Smooth muscle cell (in vitro differentiated cells): ENCODE measurements around the gene SSH2. TPM values are rescaled to one million over a fixed set of nuclear protein-coding genes. Genes with fewer than 3 reads are reported as not detected.

ENCODE experiments used
- DNase-seq: peaks from one replicate; lab custom pipeline; 2025; ENCODE audit not compliant: unreplicated experiment; lab: John Stamatoyannopoulos, UW
- H2AFZ ChIP-seq: fragments of 200-600 bp; sonication (generic); 2 replicates; pipeline ENCODE4 v1.6.0; 2016; ENCODE audit warnings: antibody characterized with exemption, low read depth, mild to moderate bottlenecking
- H3F3A ChIP-seq: fragments of 200-600 bp; sonication (generic); 2 replicates; pipeline ENCODE4 v1.6.0; 2017; ENCODE audit warnings: antibody characterized with exemption, low read depth
- H3K27ac ChIP-seq: fragments of 200-600 bp; sonication (generic); 2 replicates; pipeline ENCODE4 v1.5.1; 2016; ENCODE audit warnings: low read depth, mild to moderate bottlenecking
- H3K27me3 ChIP-seq: fragments of 200-600 bp; sonication (generic); 2 replicates; pipeline ENCODE4 v1.6.1; 2016; ENCODE audit warnings: low read depth, mild to moderate bottlenecking
- H3K36me3 ChIP-seq: fragments of 200-600 bp; sonication (generic); 2 replicates; pipeline ENCODE4 v1.5.1; 2016; ENCODE audit warnings: low read depth
- H3K4me1 ChIP-seq: fragments of 200-600 bp; sonication (generic); 2 replicates; pipeline ENCODE4 v1.5.1; 2016; ENCODE audit warnings: low read depth
- H3K4me2 ChIP-seq: fragments of 200-600 bp; sonication (generic); 2 replicates; pipeline ENCODE4 v1.6.0; 2016; ENCODE audit warnings: mild to moderate bottlenecking
- H3K4me3 ChIP-seq: fragments of 200-600 bp; sonication (generic); 2 replicates; pipeline ENCODE4 v1.5.1; 2016; ENCODE audit warnings: mild to moderate bottlenecking
- H3K79me2 ChIP-seq: fragments of 200-600 bp; sonication (generic); 2 replicates; pipeline ENCODE4 v1.6.0; 2016; ENCODE audit warnings: low read depth, mild to moderate bottlenecking
- H3K9ac ChIP-seq: fragments of 200-600 bp; sonication (generic); 2 replicates; pipeline ENCODE4 v1.6.0; 2016; ENCODE audit warnings: low read depth
- H3K9me3 ChIP-seq: fragments of 200-600 bp; sonication (generic); replicated peaks from 2 replicates; pipeline ENCODE4 v1.5.1; 2016; ENCODE audit warnings: low read depth
- H4K20me1 ChIP-seq: fragments of 200-600 bp; sonication (generic); 2 replicates; pipeline ENCODE4 v1.6.0; 2016; ENCODE audit warnings: low read depth
- CTCF ChIP-seq: fragments of 200-600 bp; sonication (generic); IDR thresholded peaks from 2 replicates; pipeline ENCODE4 v1.5.1; 2017; ENCODE audit warnings: borderline replicate concordance, mild to moderate bottlenecking, antibody characterized with exemption; ENCODE audit not compliant: insufficient read depth, poor library complexity, severe bottlenecking
- WGBS: methylation state at CpG from one replicate; pipeline ENCODE4 v1.1.7; 2016; ENCODE audit warnings: low lambda C conversion rate; 5-methylcytosine and 5-hydroxymethylcytosine counted together
- polyA plus RNA-seq: library from polyadenylated mRNA; unstranded; fragments of >200 nt; fragmentation: Nextera tagmentation; extraction: Ambion mirVana; gene quantifications from 2 replicates; pipeline ENCODE4 v1.2.1, GENCODE V29; 2016
- total RNA-seq: library from RNA; depleted of rRNA; stranded (reverse); fragments of >200 nt; gene quantifications from 2 replicates; pipeline ENCODE4 v1.2.3, GENCODE V29; 2014

The SSH2 gene
- total and polyA plus RNA-seq, 2 experiments from 2014 or later: 9.7 to 10.4 TPM

- H3K4me2 ChIP-seq: peak overlapping the region; percentile 80
- H3K9ac ChIP-seq: no peak overlapping the region
- no peak overlapping the region for H2AFZ ChIP-seq
- no peaks in the 10 kb centered on the region for H4K20me1 ChIP-seq
- peak overlapping the region; percentile 43 for H3K4me3 ChIP-seq
- H3K4me1 ChIP-seq: peaks cover 31% of the 10 kb centered on the region
- H3K36me3 ChIP-seq: no peaks in the 10 kb centered on the region
- peaks cover 26% of the 10 kb centered on the region for H3K27me3 ChIP-seq
- no peak for TF ChIP-seq CTCF
- no peak overlapping the region for H3K27ac ChIP-seq
- 4% methylated on average over 57 of the region's 74 CpGs for WGBS
- no peaks in the 10 kb centered on the region for H3K9me3 ChIP-seq
- no peaks in the 10 kb centered on the region for H3K79me2 ChIP-seq
- DNase-seq: peak; percentile 28
- no peaks in the 10 kb centered on the region for H3F3A ChIP-seq
Measured at GRCh38 chr17:29615492-29616299, 314.3 kb downstream of the SSH2 start.

- 54% methylated on average over 15 of the region's 15 CpGs for WGBS
- TF ChIP-seq CTCF: no peak
- no peak overlapping the region for H3K27ac ChIP-seq
Measured at GRCh38 chr17:29615048-29615385, 315.0 kb downstream of the SSH2 start.

GRCh38 chr17:29614349-29615047 lies 315.5 kb downstream of the SSH2 start:
- Histone ChIP-seq H4K20me1 (no peaks in the 10 kb centered on the region), H3K4me3 (no peak overlapping the region), H3K4me2 (peak overlapping the region; percentile 80), H3K9me3 (no peaks in the 10 kb centered on the region), H3K79me2 (no peaks in the 10 kb centered on the region), H3K4me1 (peaks cover 31% of the 10 kb centered on the region), H3K27me3 (peaks cover 26% of the 10 kb centered on the region), H3K36me3 (no peaks in the 10 kb centered on the region), H3F3A (no peaks in the 10 kb centered on the region), H3K9ac (no peak overlapping the region), H3K27ac (no peak overlapping the region), H2AFZ (no peak overlapping the region)
- 85% methylated on average over 16 of the region's 16 CpGs for WGBS
- TF ChIP-seq CTCF: no peak
- DNase-seq: no peak

More at GRCh38 chr17:29615048-29615385, 315.0 kb downstream of the SSH2 start:
- peaks cover 26% of the 10 kb centered on the region for H3K27me3 ChIP-seq
- no peaks in the 10 kb centered on the region for H4K20me1 ChIP-seq
- H3K9me3 ChIP-seq: no peaks in the 10 kb centered on the region
- H3K9ac ChIP-seq: no peak overlapping the region
- H3K36me3 ChIP-seq: no peaks in the 10 kb centered on the region
- peak overlapping the region; percentile 43 for H3K4me3 ChIP-seq
- DNase-seq: no peak
- no peaks in the 10 kb centered on the region for H3K79me2 ChIP-seq
- peak overlapping the region; percentile 80 for H3K4me2 ChIP-seq
- H2AFZ ChIP-seq: no peak overlapping the region
- no peaks in the 10 kb centered on the region for H3F3A ChIP-seq
- H3K4me1 ChIP-seq: peaks cover 31% of the 10 kb centered on the region
